GM12878 (cell line): ENCODE results near the gene ADAMTS16. TPM values are rescaled to one million over a fixed set of nuclear protein-coding genes. Genes with fewer than 3 reads are reported as not detected.

ENCODE experiments used
- ATAC-seq: fragments of 200-7000 bp; cut with Tn5 transposase; 3 replicates; pipeline ENCODE4 v1.9.1; 2020; ENCODE audit warnings: mild to moderate bottlenecking, moderate library complexity
- BruUV-seq: library from RNA; stranded (reverse); fragments of 400-500 nt; replicated peaks from 2 replicates; lab custom pipeline; 2021; lab: Mats Ljungman, UMichigan
- CTCF ChIA-PET: fragments of 300-600 bp; sonication (Branson Sonifier 250); formaldehyde crosslinking; extraction: SDS; loops from one replicate; lab custom pipeline; 2021; ENCODE audit warnings: inconsistent platforms; lab: Yijun Ruan, JAX
- POLR2A ChIA-PET: fragments of 350-600 bp; formaldehyde crosslinking; extraction: SDS; loops from one replicate; lab custom pipeline; 2021; ENCODE audit warnings: inconsistent platforms; lab: Charles Lee
- RAD21 ChIA-PET: fragments of 300-600 bp; sonication (Branson Sonifier 250); formaldehyde crosslinking; loops from one replicate; lab custom pipeline; 2023; ENCODE audit warnings: antibody characterized with exemption; ENCODE audit not compliant: unreplicated experiment; lab: Charles Lee
- SMC1A ChIA-PET: fragments of 300-600 bp; sonication (Branson Sonifier 250); formaldehyde crosslinking; loops from one replicate; lab custom pipeline; 2023; ENCODE audit not compliant: unreplicated experiment, uncharacterized antibody; lab: Charles Lee
- DNase-seq: peaks from one replicate; pipeline ENCODE4 v3.0.0-alpha.2; 2011; ENCODE audit warnings: low read depth, low spot score
- FAIRE-seq: peaks from 3 replicates; lab custom pipeline; 2011; peaks lifted over from hg19 to GRCh38; lab: Jason Lieb, UNC
- H2AFZ ChIP-seq: 2 replicates; pipeline ENCODE4 v1.6.0; 2011; ENCODE audit warnings: low read depth, low read length, control low read depth; ENCODE audit not compliant: control insufficient read depth
- H3K27ac ChIP-seq: 2 replicates; pipeline ENCODE4 v1.5.1; 2011; ENCODE audit warnings: control low read depth; ENCODE audit not compliant: control insufficient read depth, insufficient read depth
- H3K27me3 ChIP-seq, 2 experiments: replicated peaks in 1 of 2; 2 replicates each; pipeline versions ENCODE4 v1.6.0 to v1.6.1; 2011; ENCODE audit warnings: low read length in 1 of 2; ENCODE audit not compliant: control insufficient read depth in 2 of 2, insufficient read depth in 2 of 2
- H3K36me3 ChIP-seq, 2 experiments: 2 replicates each; pipeline ENCODE4 v1.5.1; 2011; ENCODE audit warnings: low read length in 1 of 2; ENCODE audit not compliant: control insufficient read depth in 2 of 2, insufficient read depth in 2 of 2
- H3K4me1 ChIP-seq: 2 replicates; pipeline ENCODE4 v1.6.1; 2011; ENCODE audit warnings: mild to moderate bottlenecking, low read length, moderate library complexity, mixed read lengths; ENCODE audit not compliant: control insufficient read depth, insufficient read depth
- H3K4me2 ChIP-seq: 2 replicates; pipeline ENCODE4 v1.6.0; 2011; ENCODE audit warnings: control low read depth; ENCODE audit not compliant: control insufficient read depth, insufficient read depth
- H3K4me3 ChIP-seq: fragments of 200-600 bp; sonication (generic); 2 replicates; pipeline ENCODE4 v1.5.1; 2016
- H3K79me2 ChIP-seq: 2 replicates; pipeline ENCODE4 v1.6.0; 2011; ENCODE audit warnings: low read length; ENCODE audit not compliant: control insufficient read depth, insufficient read depth
- H3K9ac ChIP-seq: 2 replicates; pipeline ENCODE4 v1.8.0; 2011; ENCODE audit warnings: low read length, control low read depth, mixed read lengths; ENCODE audit not compliant: control insufficient read depth, insufficient read depth
- H3K9me3 ChIP-seq: replicated peaks from 3 replicates; pipeline ENCODE4 v1.5.1; 2011; ENCODE audit warnings: mild to moderate bottlenecking, low read length; ENCODE audit not compliant: control insufficient read depth, insufficient read depth
- H4K20me1 ChIP-seq: 2 replicates; pipeline ENCODE4 v1.6.0; 2011; ENCODE audit not compliant: control insufficient read depth, insufficient read depth
- ATF7 ChIP-seq: fragments of 450-650 bp; IDR thresholded peaks from 2 replicates; pipeline ENCODE4 v1.6.1; 2016; ENCODE audit warnings: low read depth, mild to moderate bottlenecking
- FOXM1 ChIP-seq: IDR thresholded peaks from 2 replicates; pipeline ENCODE4 v1.6.1; 2012; ENCODE audit warnings: low read depth, mild to moderate bottlenecking, inconsistent platforms, low read length, moderate library complexity
- RAD51 ChIP-seq: fragments of 450-650 bp; IDR thresholded peaks from 2 replicates; pipeline ENCODE4 v1.6.1; 2016; ENCODE audit warnings: moderate library complexity, mild to moderate bottlenecking, inconsistent platforms
- RCOR1 ChIP-seq: conservative IDR thresholded peaks from 2 replicates; pipeline ENCODE4 v1.6.1; 2012; ENCODE audit warnings: low read depth, low read length, improper control_type of control experiment
- RELA ChIP-seq: fragments of 450-650 bp; IDR thresholded peaks from 2 replicates; pipeline ENCODE4 v1.8.0; 2014; ENCODE audit warnings: borderline replicate concordance; ENCODE audit not compliant: partially characterized antibody
- SIN3A ChIP-seq: IDR thresholded peaks from 2 replicates; pipeline ENCODE4 v1.6.1; 2012; ENCODE audit warnings: low read depth, low read length, improper control_type of control experiment
- SIX5 ChIP-seq: IDR thresholded peaks from 2 replicates; pipeline ENCODE4 v1.6.1; 2011; ENCODE audit warnings: mild to moderate bottlenecking, low read depth, low read length, moderate library complexity; ENCODE audit not compliant: severe bottlenecking
- WGBS: methylation state at CpG from one replicate; pipeline ENCODE4 v1.1.6; 2016; ENCODE audit warnings: low lambda C conversion rate; ENCODE audit not compliant: insufficient replicate concordance, insufficient coverage; ENCODE audit errors: missing lambda C conversion rate; 5-methylcytosine and 5-hydroxymethylcytosine counted together
- in situ Hi-C: fragments of 300-500 bp; cut with MboI; formaldehyde crosslinking; loops from 9 replicates; pipeline ENCODE4 v1.14.3; 2018; ENCODE audit warnings: mixed read lengths
- intact Hi-C: fragments of 100-400 bp; cut with micrococcal nuclease; formaldehyde crosslinking; loops from one replicate; pipeline ENCODE4 v1.14.2; 2022; ENCODE audit not compliant: unreplicated experiment
- polyA plus RNA-seq, 11 experiments: library from polyadenylated mRNA; depleted of rRNA in 4 of 11; unstranded in 6 of 11; stranded (reverse) in 5 of 11; fragments of >200 nt; fragmentation: Nextera tagmentation in 4 of 11; fragmentation: Illumina TruSeq in 1 of 11; extraction: Ambion mirVana in 4 of 11; extraction: Trizol in 1 of 11; gene quantifications; 1 replicate in 1 of 11; 2 replicates in 10 of 11; pipeline versions ENCODE4 v1.2.1 to v1.2.3, GENCODE V29; 2011 to 2016; ENCODE audit warnings: inconsistent platforms in 2 of 11, missing spikeins in 2 of 11, low read depth in 1 of 11
- total RNA-seq, 4 experiments: library from RNA; depleted of rRNA in 3 of 4; stranded (reverse); fragments of >200 nt in 3 of 4; fragmentation: Illumina TruSeq in 1 of 4; extraction: Trizol in 1 of 4; gene quantifications; 2 replicates each; pipeline versions ENCODE4 v1.2.1 to v1.2.3, GENCODE V29; 2013 to 2021

The ADAMTS16 gene
- total and polyA plus RNA-seq, 10 of the 15 experiments (the other 5 are each of a cell fraction or from before 2014, with no cell fraction given) = 0.04 TPM; not detected in 9

DNA sequence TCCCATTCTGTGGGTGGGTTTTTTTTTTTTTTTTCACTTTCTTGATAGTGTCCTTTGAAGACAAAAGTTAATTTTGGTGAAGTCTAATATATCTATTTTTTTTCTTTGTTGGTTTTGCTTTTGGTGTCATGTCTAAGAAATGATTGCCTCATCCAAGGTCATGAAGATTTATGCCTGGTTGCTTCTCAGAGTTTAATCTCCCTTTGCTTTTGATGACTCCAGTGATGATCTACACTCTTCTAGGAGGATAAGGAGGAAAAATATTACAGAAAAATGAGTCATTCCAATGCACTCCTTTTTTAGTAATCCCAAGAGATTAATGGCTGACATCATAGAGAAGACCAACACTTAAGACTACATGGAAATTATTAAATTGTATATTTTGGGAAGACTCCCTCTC lies 202.7 kb downstream of the ADAMTS16 start (continued):
- TF ChIP-seq RELA = no peak
- TF ChIP-seq ATF7 = no peak
- TF ChIP-seq RCOR1 = no peak
- TF ChIP-seq, all 136 proteins: peak for 0

GRCh38 chr5:5343568-5343967 lies 203.4 kb downstream of the ADAMTS16 start:
- H4K20me1 ChIP-seq = no peaks in the 10 kb centered on the region
- no peak overlapping the region for H2AFZ ChIP-seq
- POLR2A ChIA-PET = no interaction called here
- no peak overlapping the region for H3K4me3 ChIP-seq
- no peak overlapping the region for H3K4me2 ChIP-seq
- H3K9me3 ChIP-seq = no peaks in the 10 kb centered on the region
- DNase-seq = no peak
- intact Hi-C loops (no loop called here), in situ Hi-C loops (no loop called here)
- TF ChIP-seq SIX5 = no peak
- no peak for TF ChIP-seq FOXM1
- no peak for TF ChIP-seq SIN3A
- no peak for TF ChIP-seq RAD51
- FAIRE-seq = no peak
- RAD21 ChIA-PET = no interaction called here
- CTCF ChIA-PET = interaction anchor here (1.3 kb wide), 1 partner anchor 201 kb away, joined by 3 read pairs; no protein-coding TSS in a partner anchor
- SMC1A ChIA-PET = no interaction called here
- BruUV-seq = no TSS peak
- no peak overlapping the region for H3K27ac ChIP-seq
- H3K4me1 ChIP-seq = no peaks in the 10 kb centered on the region
- no peaks in the 10 kb centered on the region for H3K79me2 ChIP-seq
- H3K27me3 ChIP-seq = no peaks in the 10 kb centered on the region
- WGBS = 24% methylated on average over 6 of the region's 6 CpGs
- H3K36me3 ChIP-seq = no peaks in the 10 kb centered on the region
- no peak overlapping the region for H3K9ac ChIP-seq
- no peak for ATAC-seq
